NCI-H2029 treated with DMSO at 0.1 percent for 48 hours (cell line): Measurements from ENCODE around the gene NVL.
A peak's percentile ranks its signal among the peaks of the same experiment; 100 is the strongest.
"Not testable (repeated sequence)": the region's sequence is repeated elsewhere in the genome, so short reads cannot be mapped to it uniquely, and the experiment has no call there.

Source experiments
- DNase-seq: peaks from one replicate; lab custom pipeline; 2025; lab: John Stamatoyannopoulos, UW

Gene NVL

DNA sequence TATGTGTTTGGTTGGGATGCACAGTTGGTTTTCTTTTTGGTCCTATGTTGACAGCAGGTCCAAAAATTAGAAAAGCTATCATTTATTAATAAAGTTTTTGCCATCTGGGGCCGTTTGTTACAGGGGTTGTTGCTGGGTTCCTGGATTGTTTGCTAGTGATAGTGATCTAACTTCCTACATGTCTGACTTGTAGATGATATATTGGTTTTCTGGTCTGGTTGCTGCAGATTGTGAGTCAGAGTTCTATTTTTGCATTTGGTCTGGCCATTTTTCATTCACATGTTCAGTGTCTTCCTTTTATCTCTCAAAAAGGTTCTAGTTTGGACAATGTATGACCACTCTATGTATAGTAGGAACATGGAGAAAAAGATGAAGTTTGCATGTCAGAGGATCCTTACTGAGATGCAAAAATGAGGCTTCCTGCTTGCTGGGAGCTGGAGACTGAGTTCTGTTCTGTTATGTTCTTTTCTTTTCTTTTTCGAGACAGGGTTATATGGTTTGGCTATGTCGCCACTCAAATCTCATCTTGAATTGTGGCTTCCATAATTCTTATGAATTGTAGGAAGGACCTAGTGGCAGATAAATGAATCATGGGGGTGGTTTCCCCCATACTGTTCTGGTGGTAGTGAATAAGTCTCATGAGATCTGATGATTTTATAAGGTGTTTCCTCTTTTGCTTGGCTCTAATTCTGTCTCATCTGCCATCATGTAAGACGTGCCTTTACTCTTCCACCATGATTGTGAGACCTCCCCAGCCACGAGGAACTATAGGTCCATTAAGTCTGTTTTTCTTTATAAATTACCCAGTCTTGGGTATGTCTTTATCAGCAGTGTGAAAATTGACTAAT, 4.2 kb upstream of the NVL start:
- no peak for DNase-seq

DNA sequence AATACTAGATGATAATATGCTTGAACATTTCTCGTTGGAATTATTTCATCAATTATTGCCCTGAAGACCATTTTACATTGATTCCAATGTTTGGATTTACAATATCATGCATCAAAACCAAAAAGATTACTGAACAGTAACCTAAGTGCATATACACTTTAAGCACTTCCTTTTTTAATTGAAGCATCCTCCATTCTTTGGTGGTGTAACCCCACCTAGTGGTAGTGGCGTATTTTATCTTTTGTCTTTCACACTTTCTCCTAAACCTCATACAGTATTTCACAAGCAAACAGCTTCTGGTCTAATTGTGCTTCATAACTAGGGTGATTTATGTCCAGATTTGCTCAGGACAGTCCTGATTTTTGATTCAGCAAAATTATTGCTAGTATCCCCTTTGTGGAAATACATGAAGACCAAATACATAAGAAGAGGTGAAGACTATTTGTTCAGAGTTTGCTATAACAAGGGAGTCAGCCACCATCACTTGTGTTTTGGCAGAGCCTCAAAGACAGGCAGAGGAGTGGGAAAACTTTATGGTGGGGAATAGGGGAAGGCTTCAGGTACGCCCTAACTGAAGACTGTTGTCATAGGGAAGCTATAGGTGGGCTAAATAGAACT, 3.4 kb upstream of the NVL start:
- peak; percentile 66 for DNase-seq

DNA sequence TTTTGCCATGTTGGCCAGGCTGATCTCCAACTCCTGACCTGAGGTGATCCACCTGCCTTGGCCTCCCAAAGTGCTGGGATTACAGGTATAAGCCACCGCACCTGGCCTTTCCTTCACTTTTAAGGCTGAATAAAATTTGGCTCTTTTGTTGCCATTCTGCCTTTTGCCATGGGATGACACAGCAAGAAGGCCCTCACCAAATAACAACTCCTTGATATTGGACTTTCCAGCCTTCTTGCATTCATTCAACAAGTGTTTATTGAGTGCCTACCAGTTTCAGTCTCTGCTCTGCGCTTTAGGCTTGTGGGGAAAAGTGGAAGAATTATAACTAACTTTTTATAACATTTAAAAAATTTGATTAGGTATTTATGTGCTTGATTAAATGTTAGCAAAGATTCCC, 1.9 kb upstream of the NVL start:
- DNase-seq: no peak

DNA sequence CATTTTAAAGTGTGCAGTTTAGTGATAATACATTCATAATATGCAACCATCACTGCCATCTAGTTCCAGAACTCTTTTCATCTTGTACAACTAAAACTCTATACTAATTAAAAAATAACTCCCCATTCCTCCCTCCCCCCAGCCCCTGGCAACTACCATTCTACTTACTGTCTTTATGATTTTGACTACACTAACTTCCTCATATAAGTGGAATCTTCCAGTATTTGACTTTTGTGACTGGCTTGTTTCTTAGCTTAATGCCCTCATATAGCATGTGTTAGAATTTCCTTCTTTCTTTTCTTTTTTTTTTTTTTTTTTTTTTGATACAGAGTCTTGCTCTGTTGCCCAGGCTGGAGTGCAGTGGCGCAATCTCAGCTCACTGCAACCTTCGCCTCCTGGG, 1.4 kb upstream of the NVL start:
- no peak for DNase-seq

DNA sequence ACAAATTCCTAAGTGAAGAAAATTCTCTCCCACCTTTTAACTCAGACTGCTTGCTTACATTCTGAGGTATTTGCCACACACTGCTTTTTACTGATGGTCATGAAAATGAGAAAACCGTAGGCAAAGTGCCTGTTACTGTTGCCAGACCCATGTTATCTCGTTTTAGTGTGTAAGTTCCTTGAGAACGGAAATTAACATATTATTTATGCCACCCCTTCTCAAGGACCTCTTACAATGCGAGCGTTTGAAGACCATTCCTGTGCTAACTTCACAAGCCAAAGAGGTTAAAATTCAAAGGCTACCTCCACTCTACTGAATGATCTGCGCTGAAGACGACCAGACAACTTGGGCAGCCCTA, 509 bp downstream of the NVL start:
- no peak for DNase-seq

DNA sequence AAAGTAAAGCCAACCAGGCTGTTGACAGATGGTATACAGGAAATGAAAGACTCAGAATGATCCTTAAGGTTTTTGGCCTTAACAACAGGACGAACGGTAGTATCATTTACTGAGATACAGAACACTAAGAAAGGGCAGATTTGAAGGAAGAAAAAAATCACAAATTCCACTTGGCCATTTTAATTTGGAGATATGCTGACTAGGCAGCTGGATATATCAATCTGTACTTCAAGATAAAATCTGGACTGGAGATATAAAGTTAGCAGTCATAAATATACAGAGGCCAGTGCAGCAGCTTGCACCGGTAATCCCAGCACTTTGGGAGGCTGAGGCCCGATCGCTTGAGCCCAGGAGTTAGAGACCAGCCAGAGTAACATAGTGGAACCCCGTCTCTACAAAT, 1.3 kb downstream of the NVL start:
- no peak for DNase-seq

DNA sequence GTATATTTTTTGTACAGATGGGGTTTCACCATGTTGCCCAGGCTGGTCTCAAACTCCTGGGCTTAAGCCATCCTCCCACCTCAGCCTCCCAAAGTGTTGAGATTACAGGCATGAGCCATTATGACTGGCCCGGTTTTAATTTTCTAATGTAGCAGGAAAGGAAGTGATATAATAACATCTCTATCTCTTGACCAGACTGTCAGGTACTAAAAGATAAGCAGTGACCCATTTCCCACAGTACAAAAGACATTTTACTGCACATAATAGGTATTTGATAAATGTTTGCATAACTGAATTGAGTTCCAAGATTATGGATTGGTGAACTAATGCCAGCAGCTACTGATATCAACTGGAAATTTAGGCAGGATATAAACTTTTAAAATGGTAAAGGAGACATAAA, 4.0 kb downstream of the NVL start:
- DNase-seq: no peak

DNA sequence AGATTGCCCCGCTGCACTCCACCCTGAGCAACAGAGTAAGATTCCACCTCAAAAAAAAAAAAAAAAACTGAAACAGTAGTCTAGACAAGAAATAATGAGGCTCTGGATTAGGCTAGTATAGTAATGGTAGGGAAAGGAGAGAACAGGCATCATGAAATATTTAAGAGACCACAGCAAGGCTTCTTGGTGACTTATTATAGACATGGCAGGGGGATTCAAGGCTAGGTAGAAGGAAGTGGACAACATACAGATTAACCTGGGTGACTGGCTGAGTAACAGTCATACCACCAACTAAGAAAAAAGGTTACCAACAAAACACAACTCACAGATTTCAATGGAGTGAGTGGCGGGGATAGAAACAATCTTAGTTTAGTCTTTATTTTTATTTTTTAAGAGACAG, 8.3 kb downstream of the NVL start:
- DNase-seq: no peak

DNA sequence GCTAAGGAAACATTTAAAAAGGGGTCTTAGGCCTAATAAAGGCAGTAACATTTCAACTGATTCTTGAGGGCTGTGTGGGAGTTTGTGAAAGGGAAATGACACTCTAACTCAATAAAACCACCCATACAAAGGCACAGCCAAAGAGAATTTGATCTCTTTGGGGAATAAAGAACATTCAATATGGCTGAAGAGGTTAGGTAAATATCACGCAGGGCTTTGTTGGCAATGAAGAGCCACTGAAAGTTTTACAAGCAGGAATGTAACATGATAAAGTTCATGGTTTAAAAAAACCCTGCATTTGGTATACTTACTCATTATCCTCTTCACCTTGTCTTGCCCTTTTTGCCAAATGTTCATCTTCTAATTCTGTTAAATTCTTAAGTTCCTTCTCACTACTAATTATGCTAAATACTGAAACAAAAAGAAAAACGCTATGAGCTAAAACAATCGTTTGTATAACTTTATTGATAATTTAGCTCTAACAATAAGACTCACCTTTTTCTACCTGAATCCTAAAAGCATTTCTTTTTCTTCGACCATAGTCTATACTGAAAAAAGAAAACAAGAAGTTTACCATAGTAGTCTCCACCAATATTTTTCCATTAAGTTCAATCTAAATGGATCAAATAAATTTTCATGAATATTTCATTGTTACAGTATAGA, 12.5 kb downstream of the NVL start:
- DNase-seq: peak; percentile 77

DNA sequence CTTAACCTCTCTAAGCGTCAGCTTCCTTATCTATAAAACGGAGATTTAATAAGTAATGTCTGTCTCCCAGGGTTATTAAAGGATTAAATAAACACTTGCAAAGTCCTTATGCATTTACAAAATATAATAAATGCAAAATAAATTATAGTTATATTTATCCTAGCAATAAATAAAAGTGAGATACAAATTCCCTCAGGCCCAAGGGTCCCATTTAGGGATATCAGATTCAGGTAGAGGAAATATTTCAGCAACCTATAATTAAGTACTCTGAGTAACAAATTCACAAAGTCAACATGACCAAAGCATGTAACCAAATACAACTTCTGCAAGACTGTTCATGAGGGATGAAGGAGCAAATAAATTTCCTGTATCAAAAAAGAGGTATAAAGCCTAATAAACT, 17.9 kb downstream of the NVL start:
- DNase-seq: no peak

DNA sequence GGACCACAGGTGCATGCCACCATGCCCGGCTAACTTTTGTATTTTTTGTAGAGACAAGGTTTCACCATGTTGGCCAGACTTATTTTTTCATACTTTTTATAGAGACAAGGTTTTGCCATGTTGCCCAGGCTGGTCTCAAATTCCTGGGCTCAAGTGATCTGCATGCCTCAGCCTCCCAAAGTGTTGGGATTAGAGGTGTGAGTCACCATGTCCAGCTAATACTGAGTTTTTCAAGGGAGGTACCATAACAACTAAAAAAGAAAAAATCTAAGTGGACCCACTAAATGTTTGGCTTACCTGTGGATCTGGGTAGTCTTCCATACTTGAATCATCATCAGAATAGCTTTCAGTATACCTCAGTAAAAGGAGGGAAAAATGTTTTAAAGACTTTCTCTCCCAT, 18.5 kb downstream of the NVL start:
- DNase-seq: not testable (repeated sequence)

DNA sequence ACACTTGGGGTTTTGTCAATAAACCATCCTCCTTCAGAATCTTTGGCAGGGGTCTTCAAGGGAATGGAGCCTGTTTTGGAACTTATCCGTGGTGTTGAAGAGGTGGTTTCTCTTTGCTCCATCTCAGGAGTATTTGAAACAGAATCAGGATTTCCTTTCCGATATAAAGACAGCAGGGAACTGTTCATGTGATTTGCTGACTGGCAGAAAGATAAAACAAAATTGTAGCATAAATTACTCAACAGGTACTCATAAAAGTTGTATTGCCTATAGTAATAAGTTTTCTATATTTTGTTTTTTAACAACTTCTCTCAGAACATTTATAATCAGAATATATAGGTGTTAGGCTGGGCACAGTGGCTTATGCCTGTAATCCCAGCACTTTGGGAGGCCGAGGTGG, 21.9 kb downstream of the NVL start:
- no peak for DNase-seq

DNA sequence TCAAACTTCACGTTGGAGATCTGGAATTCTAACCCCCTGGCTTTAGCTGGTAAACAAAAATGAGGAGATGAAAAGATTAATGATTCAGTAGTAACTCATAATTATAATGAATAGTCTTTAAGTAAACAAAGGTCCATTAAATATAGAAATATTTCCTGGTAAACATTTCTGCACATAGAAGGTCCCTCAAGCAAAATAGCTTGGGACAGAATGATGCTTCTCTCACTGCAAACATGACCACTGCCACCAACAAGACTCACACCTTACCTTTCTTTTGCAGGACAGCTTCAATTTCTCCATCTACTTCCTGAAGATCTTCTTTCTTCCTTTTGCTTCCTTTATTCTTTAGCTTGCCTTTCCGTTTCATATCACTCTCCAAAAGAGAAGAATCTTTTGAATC, 25.2 kb downstream of the NVL start:
- no peak for DNase-seq

DNA sequence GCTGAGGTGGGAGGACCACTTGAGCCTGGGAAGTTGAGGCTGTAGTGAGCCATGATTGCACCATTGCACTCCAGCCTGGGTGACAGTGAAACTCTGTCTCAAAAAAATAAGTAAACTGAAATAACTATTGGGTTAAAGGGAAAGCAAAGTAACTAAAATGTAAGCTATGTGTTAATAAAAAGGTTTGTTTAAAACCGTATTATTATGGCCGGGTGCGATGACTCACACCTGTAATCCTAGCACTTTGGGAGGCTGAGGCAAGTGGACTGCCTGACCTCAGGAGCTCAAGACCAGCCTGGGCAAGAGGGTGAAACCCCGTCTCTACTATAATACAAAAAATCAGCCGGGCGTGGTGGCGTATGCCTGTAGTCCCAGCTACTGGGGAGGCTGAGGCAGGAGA, 27.0 kb downstream of the NVL start:
- no peak for DNase-seq

DNA sequence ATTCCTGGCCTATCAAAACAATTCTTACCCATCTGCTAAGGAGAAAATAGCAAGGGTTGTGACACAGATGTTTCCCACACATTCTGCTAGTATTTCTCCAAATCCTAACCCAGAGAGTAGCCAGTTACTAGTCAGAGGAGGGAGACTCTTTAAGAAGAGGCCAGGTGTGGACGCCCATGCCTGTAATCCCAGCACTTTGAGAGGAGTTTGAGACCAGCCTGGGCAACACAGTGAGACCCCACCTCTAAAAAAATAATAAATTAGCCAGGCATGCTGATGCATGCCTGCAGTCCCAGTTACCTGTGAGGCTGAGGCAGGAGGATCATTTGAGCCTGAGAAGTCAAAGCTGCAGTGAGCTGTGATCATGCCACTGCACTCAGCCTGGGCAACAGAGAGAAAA, 28.6 kb downstream of the NVL start:
- no peak for DNase-seq

DNA sequence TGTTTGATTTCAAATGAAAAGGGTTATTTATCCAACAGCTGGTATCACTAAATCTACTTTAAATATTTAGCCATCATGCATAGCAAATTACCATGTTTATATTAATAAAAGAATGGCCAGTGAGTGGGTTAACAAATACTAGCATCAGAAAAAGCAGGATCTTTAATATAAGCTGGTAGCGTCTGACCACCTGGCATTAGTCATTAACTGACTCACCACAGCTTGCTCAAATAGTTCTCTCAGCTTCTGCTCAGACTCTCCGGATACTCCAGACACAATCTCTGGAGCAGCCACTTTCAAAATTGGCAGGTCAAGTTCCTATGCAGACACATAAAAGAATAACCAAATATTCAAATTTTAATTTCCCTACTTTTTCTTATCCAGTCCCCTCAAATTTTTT, 29.6 kb downstream of the NVL start:
- DNase-seq: no peak

DNA sequence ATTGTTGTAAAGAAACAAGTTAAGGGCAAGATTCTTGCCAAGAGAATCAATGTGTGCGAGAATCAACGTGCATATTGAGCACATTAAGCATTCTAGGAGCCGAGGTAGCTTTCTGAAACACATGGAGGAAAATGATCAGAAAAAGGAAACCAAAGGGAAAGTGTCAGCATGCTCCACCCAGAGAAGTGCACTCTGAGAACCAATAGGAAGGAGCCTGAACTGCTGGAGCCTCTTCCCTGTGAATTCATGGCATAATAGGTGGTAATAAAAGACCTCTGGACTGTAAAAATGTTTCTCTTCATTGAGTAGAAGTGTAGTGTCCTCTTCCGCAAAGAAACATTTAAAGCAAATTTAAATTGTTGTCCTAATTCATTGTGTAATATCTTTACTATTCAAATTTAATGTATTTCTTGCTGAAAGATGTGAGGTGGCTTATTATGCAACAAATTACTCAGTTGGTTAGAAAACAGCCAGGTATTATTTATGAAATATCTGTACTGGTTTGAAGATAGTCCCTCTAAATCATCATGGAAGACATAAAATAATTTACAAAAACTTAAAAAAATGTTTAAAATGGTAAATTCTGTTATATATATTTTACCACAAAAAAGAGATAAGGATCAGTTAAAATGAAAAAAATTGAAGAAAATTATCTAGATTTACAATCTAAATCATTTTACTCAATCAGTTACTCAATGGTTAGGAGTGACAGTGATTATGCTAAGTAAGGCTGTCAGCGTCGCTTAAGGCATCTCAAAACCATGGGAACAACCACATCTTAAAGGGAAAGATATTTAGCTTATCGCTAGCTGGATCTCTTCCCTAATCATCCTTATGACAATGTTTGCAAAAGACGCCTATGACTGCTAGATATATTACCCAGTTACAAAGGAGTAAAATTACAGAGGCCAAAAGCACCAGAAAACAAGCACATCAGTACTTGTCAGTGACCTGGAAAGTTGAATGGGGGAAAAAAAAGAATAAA, 31.3 kb downstream of the NVL start:
- no peak for DNase-seq

DNA sequence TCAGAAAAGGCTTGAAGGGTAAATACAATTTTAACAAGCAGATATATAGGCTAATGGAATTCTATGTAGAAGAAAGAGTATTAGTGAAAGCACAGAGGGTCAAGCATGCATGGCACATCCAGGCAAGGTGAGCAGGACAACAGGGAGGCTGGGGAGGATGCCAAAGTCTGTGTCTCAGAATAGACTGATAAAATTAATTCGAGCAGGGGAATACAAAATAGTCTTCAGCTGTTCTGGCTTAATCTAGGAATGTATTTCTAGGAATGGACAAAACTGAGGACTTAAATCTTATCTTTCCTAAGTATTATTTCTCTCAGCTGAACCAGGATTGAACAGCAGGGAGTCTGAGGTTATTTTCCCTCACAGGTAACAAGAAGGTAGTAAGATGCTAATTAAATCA, 35.2 kb downstream of the NVL start:
- no peak for DNase-seq

DNA sequence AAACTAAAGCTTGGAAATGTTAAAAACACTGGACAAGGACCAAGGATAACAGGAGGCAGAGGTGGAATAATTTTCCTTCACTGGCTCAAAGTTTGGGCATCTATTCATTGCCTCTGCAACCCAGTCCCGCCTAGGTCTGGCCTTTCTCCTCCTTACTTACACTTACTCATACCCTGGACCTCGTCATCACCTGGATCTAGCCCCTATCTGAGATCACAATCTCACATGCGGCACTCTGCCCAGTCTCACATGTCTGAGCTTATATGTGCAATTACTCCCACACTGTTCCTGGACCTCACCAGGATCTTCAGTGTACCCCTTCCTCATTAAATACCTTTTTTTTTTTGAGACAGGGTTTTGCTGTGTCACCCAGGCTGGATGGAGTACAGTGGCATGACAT, 37.6 kb downstream of the NVL start:
- no peak for DNase-seq

DNA sequence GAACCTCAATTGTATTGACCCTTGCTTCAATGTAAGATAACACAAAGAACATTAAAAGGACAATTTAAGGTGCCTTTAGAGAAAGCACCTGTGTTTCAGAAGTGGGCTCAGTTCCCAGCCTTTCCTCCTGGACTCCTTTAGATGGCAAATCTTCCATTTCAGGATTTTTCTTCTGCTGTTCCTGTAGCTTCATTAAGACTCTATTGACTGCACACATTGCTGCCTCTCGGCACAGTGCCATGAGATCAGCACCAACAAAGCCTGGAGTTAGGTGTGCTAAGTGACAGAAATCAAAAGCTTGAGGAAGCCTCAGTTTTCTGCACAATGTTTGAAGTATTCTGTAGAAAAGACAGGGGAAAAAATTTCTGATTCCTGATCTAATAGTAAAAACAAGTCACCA, 40.6 kb downstream of the NVL start:
- no peak for DNase-seq

DNA sequence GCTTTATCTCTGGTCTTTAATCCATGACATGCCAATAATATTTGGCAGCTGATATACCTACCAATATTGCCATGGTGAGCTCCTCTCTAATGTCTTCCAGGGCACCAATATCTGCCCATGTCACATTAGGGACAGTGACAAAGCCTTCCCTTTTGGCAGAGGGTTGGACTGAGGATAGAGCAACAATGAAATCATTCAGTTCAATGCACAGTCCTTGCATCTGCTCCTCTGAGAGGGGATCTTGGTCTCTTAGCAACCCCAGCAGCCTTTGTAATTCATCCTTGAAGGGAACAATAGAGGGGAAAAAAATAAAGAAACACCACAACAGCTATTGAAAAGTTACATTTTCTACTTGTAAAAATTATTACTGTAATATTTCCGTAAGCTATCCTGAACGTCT, 42.3 kb downstream of the NVL start:
- DNase-seq: no peak

DNA sequence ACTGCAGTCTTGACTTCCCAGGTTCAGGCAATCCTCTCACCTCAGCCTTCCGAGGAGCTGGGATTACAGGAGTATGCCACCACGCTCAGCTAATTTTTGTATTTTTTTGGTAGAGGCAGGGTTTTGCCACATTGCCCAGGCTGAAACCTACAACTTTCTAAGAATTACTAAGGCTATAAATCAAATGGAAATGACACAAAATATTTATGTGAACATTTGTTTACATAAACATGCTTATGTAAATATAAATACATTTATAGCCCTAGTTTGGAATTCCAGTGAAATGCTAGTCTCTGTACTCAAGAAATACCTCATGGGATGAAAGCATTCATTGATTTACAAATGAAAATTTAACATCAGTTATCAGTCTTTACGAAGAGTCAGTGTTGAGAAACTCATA, 47.8 kb downstream of the NVL start:
- no peak for DNase-seq
